Measurements from ENCODE around the gene CHRDL2.
"Not testable (repeated sequence)": the region's sequence is repeated elsewhere in the genome, so short reads cannot be mapped to it uniquely, and the experiment has no call there.

CHRDL2 gene

GRCh38 chr11:74731301-74732094 is at the start of gene CHRDL2:
TSS of gene CHRDL2 (minus strand) at chr11:74731426. CDS start at chr11:74730888, 538 bp downstream.
- DNase-seq: peak in 7 of 56 donors; percentile 5 to 35 (median 23)

- DNase-seq: peak in 1 of 56 donors; percentile 18
Observed at GRCh38 chr11:74780248-74781005, 49.2 kb upstream of the CHRDL2 start.

GRCh38 chr11:74778581-74778980 is 47.4 kb upstream of the CHRDL2 start:
- DNase-seq: no peak

GRCh38 chr11:74777877-74778276 is 46.7 kb upstream of the CHRDL2 start:
- DNase-seq: no peak

- no peak for DNase-seq
Observed at GRCh38 chr11:74777038-74777437, 45.8 kb upstream of the CHRDL2 start.

GRCh38 chr11:74776546-74776945 is 45.3 kb upstream of the CHRDL2 start:
- DNase-seq: no peak

GRCh38 chr11:74775762-74776161 is 44.5 kb upstream of the CHRDL2 start:
- no peak for DNase-seq

- DNase-seq: no peak
Observed at GRCh38 chr11:74773476-74773875, 42.2 kb upstream of the CHRDL2 start.

- no peak for DNase-seq
Observed at GRCh38 chr11:74771139-74771538, 39.9 kb upstream of the CHRDL2 start.

- DNase-seq: no peak
Observed at GRCh38 chr11:74770456-74770855, 39.2 kb upstream of the CHRDL2 start.

GRCh38 chr11:74769055-74769707 is 38.0 kb upstream of the CHRDL2 start:
- no peak for DNase-seq

- not testable (repeated sequence) for DNase-seq
Observed at GRCh38 chr11:74768172-74768651, 37.0 kb upstream of the CHRDL2 start.

- no peak for DNase-seq
Observed at GRCh38 chr11:74766905-74767304, 35.7 kb upstream of the CHRDL2 start.

GRCh38 chr11:74756571-74756970 is 25.3 kb upstream of the CHRDL2 start:
- no peak for DNase-seq

GRCh38 chr11:74755395-74755995 is 24.3 kb upstream of the CHRDL2 start:
- DNase-seq: no peak

GRCh38 chr11:74754507-74755252 is 23.5 kb upstream of the CHRDL2 start:
- DNase-seq: no peak

- no peak for DNase-seq
Observed at GRCh38 chr11:74751303-74751702, 20.1 kb upstream of the CHRDL2 start.

- not testable (repeated sequence) for DNase-seq
Observed at GRCh38 chr11:74750598-74750997, 19.4 kb upstream of the CHRDL2 start.

GRCh38 chr11:74749965-74750296 is 18.7 kb upstream of the CHRDL2 start:
- DNase-seq: peak in 1 of 56 donors; percentile 31

GRCh38 chr11:74749127-74749964 is 18.1 kb upstream of the CHRDL2 start:
- DNase-seq: peak in 23 of 56 donors; percentile 13 to 68 (median 40)
